Ishikawa (cell line): ENCODE results near the gene RFNG.

Experiments used
- CREB1 ChIP-seq: IDR thresholded peaks from 2 replicates; pipeline ENCODE4 v1.6.1; 2012; ENCODE audit warnings: low read depth
- EGR1 ChIP-seq: IDR thresholded peaks from 2 replicates; pipeline ENCODE4 v1.6.1; 2012
- EP300 ChIP-seq: IDR thresholded peaks from 2 replicates; pipeline ENCODE4 v1.6.1; 2012; ENCODE audit warnings: borderline replicate concordance
- FOXM1 ChIP-seq: IDR thresholded peaks from 2 replicates; pipeline ENCODE4 v1.6.1; 2012; ENCODE audit warnings: low read depth, borderline replicate concordance
- NFIC ChIP-seq: IDR thresholded peaks from 2 replicates; pipeline ENCODE4 v1.6.1; 2012
- RAD21 ChIP-seq: IDR thresholded peaks from 2 replicates; pipeline ENCODE4 v1.6.1; 2012; ENCODE audit warnings: low read depth
- TAF1 ChIP-seq: IDR thresholded peaks from 2 replicates; pipeline ENCODE4 v1.6.1; 2012; ENCODE audit warnings: low read depth, mild to moderate bottlenecking
- TCF12 ChIP-seq: IDR thresholded peaks from 2 replicates; pipeline ENCODE4 v1.6.1; 2012; ENCODE audit warnings: low read depth
- TEAD4 ChIP-seq: IDR thresholded peaks from 2 replicates; pipeline ENCODE4 v1.6.1; 2012
- ZBTB7A ChIP-seq: IDR thresholded peaks from 2 replicates; pipeline ENCODE4 v1.6.1; 2012; ENCODE audit warnings: low read depth
- TF ChIP-seq, protein P1 (sequence below): IDR thresholded peaks from 2 replicates; pipeline ENCODE4 v1.6.1; 2012
- TF ChIP-seq, protein P2 (sequence below): IDR thresholded peaks from 2 replicates; pipeline ENCODE4 v1.6.1; 2012; ENCODE audit warnings: low read depth, mild to moderate bottlenecking
- TF ChIP-seq, protein P3 (sequence below): IDR thresholded peaks from 2 replicates; pipeline ENCODE4 v1.6.1; 2012

DNA sequence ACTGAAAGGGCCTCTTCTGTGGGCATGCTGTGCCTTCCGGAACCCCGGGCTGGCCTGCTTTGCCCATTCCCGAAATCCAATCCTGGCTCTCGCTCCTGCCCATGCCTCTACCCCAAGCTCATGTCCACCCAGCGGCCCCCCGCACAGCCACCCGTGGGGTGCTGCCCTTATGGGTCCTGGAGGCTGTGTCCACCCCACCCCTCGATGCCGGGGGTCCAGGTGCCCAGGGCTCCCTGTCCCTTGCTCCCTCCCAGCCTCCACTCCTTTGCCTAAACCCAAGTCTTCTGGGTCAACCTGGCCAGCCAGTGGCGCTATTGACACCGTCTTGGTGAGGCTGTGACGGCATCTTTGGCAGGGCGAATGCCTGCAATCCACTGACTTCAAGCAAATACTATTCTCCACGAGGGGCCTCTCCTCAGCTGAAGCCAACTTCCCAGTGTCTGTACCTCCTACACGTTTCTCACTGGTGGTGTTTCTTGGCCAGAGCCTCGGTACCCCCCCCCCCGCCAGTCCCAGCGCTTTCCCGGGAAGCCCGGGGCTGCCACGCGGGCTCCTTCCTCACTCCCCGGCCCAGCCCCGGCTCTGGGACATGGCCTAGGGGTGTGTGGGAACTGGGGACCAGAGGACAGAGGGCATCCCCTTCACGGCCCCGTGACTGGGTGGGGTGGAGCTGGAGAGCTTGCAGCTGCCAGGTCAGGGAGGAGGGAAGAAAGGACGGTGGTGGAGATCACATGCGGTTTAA is 26.2 kb upstream of the RFNG start:
- TF ChIP-seq NFIC (no peak), EP300 (no peak), EGR1 (no peak), TEAD4 (no peak), TCF12 (no peak), FOXM1 (no peak), CREB1 (no peak), TAF1 (no peak), ZBTB7A (no peak), RAD21 (no peak)
- TF ChIP-seq, protein P1, sequence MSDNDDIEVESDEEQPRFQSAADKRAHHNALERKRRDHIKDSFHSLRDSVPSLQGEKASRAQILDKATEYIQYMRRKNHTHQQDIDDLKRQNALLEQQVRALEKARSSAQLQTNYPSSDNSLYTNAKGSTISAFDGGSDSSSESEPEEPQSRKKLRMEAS, result no peak
- TF ChIP-seq, protein P2, sequence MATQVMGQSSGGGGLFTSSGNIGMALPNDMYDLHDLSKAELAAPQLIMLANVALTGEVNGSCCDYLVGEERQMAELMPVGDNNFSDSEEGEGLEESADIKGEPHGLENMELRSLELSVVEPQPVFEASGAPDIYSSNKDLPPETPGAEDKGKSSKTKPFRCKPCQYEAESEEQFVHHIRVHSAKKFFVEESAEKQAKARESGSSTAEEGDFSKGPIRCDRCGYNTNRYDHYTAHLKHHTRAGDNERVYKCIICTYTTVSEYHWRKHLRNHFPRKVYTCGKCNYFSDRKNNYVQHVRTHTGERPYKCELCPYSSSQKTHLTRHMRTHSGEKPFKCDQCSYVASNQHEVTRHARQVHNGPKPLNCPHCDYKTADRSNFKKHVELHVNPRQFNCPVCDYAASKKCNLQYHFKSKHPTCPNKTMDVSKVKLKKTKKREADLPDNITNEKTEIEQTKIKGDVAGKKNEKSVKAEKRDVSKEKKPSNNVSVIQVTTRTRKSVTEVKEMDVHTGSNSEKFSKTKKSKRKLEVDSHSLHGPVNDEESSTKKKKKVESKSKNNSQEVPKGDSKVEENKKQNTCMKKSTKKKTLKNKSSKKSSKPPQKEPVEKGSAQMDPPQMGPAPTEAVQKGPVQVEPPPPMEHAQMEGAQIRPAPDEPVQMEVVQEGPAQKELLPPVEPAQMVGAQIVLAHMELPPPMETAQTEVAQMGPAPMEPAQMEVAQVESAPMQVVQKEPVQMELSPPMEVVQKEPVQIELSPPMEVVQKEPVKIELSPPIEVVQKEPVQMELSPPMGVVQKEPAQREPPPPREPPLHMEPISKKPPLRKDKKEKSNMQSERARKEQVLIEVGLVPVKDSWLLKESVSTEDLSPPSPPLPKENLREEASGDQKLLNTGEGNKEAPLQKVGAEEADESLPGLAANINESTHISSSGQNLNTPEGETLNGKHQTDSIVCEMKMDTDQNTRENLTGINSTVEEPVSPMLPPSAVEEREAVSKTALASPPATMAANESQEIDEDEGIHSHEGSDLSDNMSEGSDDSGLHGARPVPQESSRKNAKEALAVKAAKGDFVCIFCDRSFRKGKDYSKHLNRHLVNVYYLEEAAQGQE, result no peak
- TF ChIP-seq, protein P3, sequence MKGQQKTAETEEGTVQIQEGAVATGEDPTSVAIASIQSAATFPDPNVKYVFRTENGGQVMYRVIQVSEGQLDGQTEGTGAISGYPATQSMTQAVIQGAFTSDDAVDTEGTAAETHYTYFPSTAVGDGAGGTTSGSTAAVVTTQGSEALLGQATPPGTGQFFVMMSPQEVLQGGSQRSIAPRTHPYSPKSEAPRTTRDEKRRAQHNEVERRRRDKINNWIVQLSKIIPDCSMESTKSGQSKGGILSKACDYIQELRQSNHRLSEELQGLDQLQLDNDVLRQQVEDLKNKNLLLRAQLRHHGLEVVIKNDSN, result no peak
